Measurements from ENCODE around the gene JAG1. TPM values are rescaled to one million over a fixed set of nuclear protein-coding genes. Genes with fewer than 3 reads are reported as not detected.

JAG1 gene
- total and polyA plus RNA-seq, 2 of the 4 experiments (the other 2 are of a cell fraction): 10.2 to 22.6 TPM

DNA sequence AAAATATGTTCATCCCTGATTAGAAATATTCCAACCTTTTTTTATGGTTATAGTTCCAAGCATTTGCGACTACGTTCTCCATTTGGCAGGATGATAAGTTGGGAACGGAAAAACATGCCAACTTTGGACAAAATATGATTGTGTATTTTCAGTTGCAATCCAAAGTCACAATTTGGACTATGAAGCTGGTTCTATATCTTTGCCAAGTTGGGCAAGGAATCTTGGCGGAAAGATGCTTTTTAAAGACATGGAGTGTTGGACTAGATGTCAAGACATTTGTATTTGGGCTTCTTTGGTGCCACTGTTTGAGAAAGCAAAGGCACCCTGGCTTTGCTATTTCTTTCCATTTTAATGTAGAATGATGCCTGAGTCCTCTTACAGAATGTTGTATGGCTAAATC, 33.3 kb upstream of the JAG1 start:
- Histone ChIP-seq H2AFZ (replicated peaks; ENCODE audit: low read length, poor library complexity) (no peak overlapping the region), H3K27me3 (ENCODE audit: control insufficient read depth, insufficient read depth, low read length) (no peaks in the 10 kb centered on the region), H3K9me3 (ENCODE audit: control insufficient read depth, insufficient read depth, low read length) (no peaks in the 10 kb centered on the region), H2AK9ac (replicated peaks; ENCODE audit: low read depth, low read length, poor library complexity) (no peak overlapping the region), H2BK15ac (ENCODE audit: low read depth, low read length) (no peak overlapping the region), H3K18ac (ENCODE audit: low read depth, low read length) (no peak overlapping the region), H3K4me1 (ENCODE audit: control insufficient read depth, insufficient read depth, low read length) (peaks cover 10% of the 10 kb centered on the region), H3K4me2 (ENCODE audit: low read depth, low read length) (no peak overlapping the region), H4K91ac (ENCODE audit: insufficient read depth, low read depth, low read length) (no peak overlapping the region), H3K36me3 (ENCODE audit: control insufficient read depth, insufficient read depth, low read length) (no peaks in the 10 kb centered on the region), H4K8ac (ENCODE audit: low read depth in 2 of 2, low read length in 2 of 2) (no peak overlapping the region), H3K14ac (replicated peaks; ENCODE audit: low read depth, low read length) (no peak overlapping the region), H2BK120ac (ENCODE audit: low read depth, low read length) (no peak overlapping the region), H2AK5ac (ENCODE audit: low read depth, low read length) (no peak overlapping the region), H3K9ac (ENCODE audit: low read depth, low read length) (no peak overlapping the region), H4K20me1 (ENCODE audit: insufficient read depth, low read length) (no peaks in the 10 kb centered on the region), H3K79me1 (ENCODE audit: low read depth in 1 of 2, low read length in 2 of 2) (no peaks in the 10 kb centered on the region), H2BK5ac (ENCODE audit: low read depth, low read length, poor library complexity, severe bottlenecking) (no peak overlapping the region), H3K4me3 (ENCODE audit: insufficient read depth, low read depth, low read length) (no peak overlapping the region), H4K5ac (ENCODE audit: low read depth, low read length) (no peak overlapping the region), H3K27ac (ENCODE audit: insufficient read depth, low read length) (no peak overlapping the region), H3K9me1 (ENCODE audit: insufficient read depth, low read length) (peaks cover 15% of the 10 kb centered on the region), H2BK20ac (ENCODE audit: low read depth, low read length) (no peak overlapping the region), H3K56ac (ENCODE audit: extremely low read depth, insufficient read depth, low read length) (no peak overlapping the region), H3K4ac (ENCODE audit: low read depth, low read length) (no peak overlapping the region), H3K23ac (ENCODE audit: low read depth, low read length) (no peak overlapping the region)
- in situ Hi-C loops (cut with MboI; ENCODE audit: low sequenced_read_pairs) (no loop called here), dilution Hi-C loops (cut with HindIII; ENCODE audit: low sequenced_read_pairs, unreplicated experiment) (no loop called here), intact Hi-C loops (cut with micrococcal nuclease) (no loop called here)
- no TSS peak for BruUV-seq (replicated peaks)
- WGBS, 2 experiments (ENCODE audit: extremely low coverage in 2 of 2, insufficient read length in 1 of 2): 50% methylated on average over 1 of the region's 4 CpGs; no CpG with 5 or more reads in 1 of the 2 experiments
- POLR2A ChIA-PET (ENCODE audit: unreplicated experiment): no interaction called here
- DNase-seq: no peak
- CTCF ChIA-PET: no interaction called here
- no peak for TF ChIP-seq FOS (IDR thresholded peaks at IDR 0.05; ENCODE audit: low read depth, low read length)
- TF ChIP-seq CEBPB (IDR thresholded peaks at IDR 0.05; ENCODE audit: low read depth, low read length): no peak
- no peak for TF ChIP-seq NFE2L2 (IDR thresholded peaks at IDR 0.05; ENCODE audit: low read depth, low read length)
- TF ChIP-seq, protein P1, sequence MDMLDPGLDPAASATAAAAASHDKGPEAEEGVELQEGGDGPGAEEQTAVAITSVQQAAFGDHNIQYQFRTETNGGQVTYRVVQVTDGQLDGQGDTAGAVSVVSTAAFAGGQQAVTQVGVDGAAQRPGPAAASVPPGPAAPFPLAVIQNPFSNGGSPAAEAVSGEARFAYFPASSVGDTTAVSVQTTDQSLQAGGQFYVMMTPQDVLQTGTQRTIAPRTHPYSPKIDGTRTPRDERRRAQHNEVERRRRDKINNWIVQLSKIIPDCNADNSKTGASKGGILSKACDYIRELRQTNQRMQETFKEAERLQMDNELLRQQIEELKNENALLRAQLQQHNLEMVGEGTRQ (IDR thresholded peaks at IDR 0.05; ENCODE audit: low read depth, low read length): no peak
- TF ChIP-seq CHD1 (IDR thresholded peaks at IDR 0.05; ENCODE audit: low read depth, low read length): no peak
- TF ChIP-seq, protein P2, sequence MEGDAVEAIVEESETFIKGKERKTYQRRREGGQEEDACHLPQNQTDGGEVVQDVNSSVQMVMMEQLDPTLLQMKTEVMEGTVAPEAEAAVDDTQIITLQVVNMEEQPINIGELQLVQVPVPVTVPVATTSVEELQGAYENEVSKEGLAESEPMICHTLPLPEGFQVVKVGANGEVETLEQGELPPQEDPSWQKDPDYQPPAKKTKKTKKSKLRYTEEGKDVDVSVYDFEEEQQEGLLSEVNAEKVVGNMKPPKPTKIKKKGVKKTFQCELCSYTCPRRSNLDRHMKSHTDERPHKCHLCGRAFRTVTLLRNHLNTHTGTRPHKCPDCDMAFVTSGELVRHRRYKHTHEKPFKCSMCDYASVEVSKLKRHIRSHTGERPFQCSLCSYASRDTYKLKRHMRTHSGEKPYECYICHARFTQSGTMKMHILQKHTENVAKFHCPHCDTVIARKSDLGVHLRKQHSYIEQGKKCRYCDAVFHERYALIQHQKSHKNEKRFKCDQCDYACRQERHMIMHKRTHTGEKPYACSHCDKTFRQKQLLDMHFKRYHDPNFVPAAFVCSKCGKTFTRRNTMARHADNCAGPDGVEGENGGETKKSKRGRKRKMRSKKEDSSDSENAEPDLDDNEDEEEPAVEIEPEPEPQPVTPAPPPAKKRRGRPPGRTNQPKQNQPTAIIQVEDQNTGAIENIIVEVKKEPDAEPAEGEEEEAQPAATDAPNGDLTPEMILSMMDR (conservative IDR thresholded peaks at IDR 0.05; ENCODE audit: low read depth, low read length): no peak
- no peak for TF ChIP-seq RCOR1 (IDR thresholded peaks at IDR 0.05; ENCODE audit: insufficient replicate concordance, low read length)
- no peak for TF ChIP-seq POLR2A (IDR thresholded peaks at IDR 0.05; ENCODE audit: low read depth, low read length)
- TF ChIP-seq, protein P3, sequence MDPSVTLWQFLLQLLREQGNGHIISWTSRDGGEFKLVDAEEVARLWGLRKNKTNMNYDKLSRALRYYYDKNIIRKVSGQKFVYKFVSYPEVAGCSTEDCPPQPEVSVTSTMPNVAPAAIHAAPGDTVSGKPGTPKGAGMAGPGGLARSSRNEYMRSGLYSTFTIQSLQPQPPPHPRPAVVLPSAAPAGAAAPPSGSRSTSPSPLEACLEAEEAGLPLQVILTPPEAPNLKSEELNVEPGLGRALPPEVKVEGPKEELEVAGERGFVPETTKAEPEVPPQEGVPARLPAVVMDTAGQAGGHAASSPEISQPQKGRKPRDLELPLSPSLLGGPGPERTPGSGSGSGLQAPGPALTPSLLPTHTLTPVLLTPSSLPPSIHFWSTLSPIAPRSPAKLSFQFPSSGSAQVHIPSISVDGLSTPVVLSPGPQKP (IDR thresholded peaks at IDR 0.05; ENCODE audit: borderline replicate concordance, low read depth, low read length): no peak
- no peak for TF ChIP-seq MAZ (IDR thresholded peaks at IDR 0.05; ENCODE audit: borderline replicate concordance, low read depth, low read length)
- no peak for TF ChIP-seq MXI1 (IDR thresholded peaks at IDR 0.05; ENCODE audit: borderline replicate concordance, low read depth, low read length)
- TF ChIP-seq MAFK (IDR thresholded peaks at IDR 0.05; ENCODE audit: low read depth, low read length): no peak
- no peak for TF ChIP-seq BHLHE40 (IDR thresholded peaks at IDR 0.05; ENCODE audit: low read depth, low read length)
- no peak for TF ChIP-seq RAD21 (IDR thresholded peaks at IDR 0.05; ENCODE audit: low read length)
- no peak for TF ChIP-seq SMC3 (IDR thresholded peaks at IDR 0.05; ENCODE audit: low read depth, low read length)
- no peak for TF ChIP-seq RFX5 (IDR thresholded peaks at IDR 0.05; ENCODE audit: low read depth, low read length)
- no peak for ATAC-seq (ENCODE audit: low read depth)

Data from IMR-90 (cell line).